Esophagus muscularis mucosa (tissue), 4 donors: Measurements from ENCODE around the gene DCP1A. TPM values are rescaled to one million over a fixed set of nuclear protein-coding genes. Genes with fewer than 3 reads are reported as not detected.
"Not testable (repeated sequence)": the region's sequence is repeated elsewhere in the genome, so short reads cannot be mapped to it uniquely, and the experiment has no call there.

Source experiments
- DNase-seq: peaks from one replicate; pipeline ENCODE4 v3.0.0-alpha.2; 2017; ENCODE audit errors: extremely low spot score
- H3K27ac ChIP-seq, 4 donors: fragments of 200-600 bp; sonication (generic); replicated peaks in 1 of 4; 1 replicate in 3 of 4; 2 replicates in 1 of 4; pipeline ENCODE4 v1.5.1; 2016 to 2019; ENCODE audit warnings: mild to moderate bottlenecking in 1 of 4
- H3K27me3 ChIP-seq, 4 donors: fragments of 200-600 bp; sonication (generic); one replicate each; pipeline versions ENCODE4 v1.5.1 to v1.6.0; 2016 to 2019
- H3K36me3 ChIP-seq, 4 donors: fragments of 200-600 bp; sonication (generic); one replicate each; pipeline ENCODE4 v1.5.1; 2016 to 2019
- H3K4me1 ChIP-seq, 4 donors: fragments of 200-600 bp; sonication (generic); one replicate each; pipeline ENCODE4 v1.5.1; 2016 to 2019
- H3K4me3 ChIP-seq, 4 donors: fragments of 200-600 bp; sonication (generic); 1 replicate in 2 of 4; 2 replicates in 2 of 4; pipeline ENCODE4 v1.5.1; 2016 to 2019; ENCODE audit warnings: mild to moderate bottlenecking in 4 of 4, moderate library complexity in 1 of 4
- H3K9me3 ChIP-seq, 4 donors: fragments of 200-600 bp; sonication (generic); 1 replicate in 3 of 4; 2 replicates in 1 of 4; pipeline ENCODE4 v1.5.1; 2016 to 2019
- CTCF ChIP-seq, 3 experiments: fragments of 200-600 bp in 2 of 3; fragments of 450-650 bp in 1 of 3; sonication (generic) in 2 of 3; IDR thresholded peaks; one replicate each; pipeline ENCODE4 v1.5.1; 2017 to 2019; ENCODE audit warnings: antibody characterized with exemption in 3 of 3, mild to moderate bottlenecking in 2 of 3, moderate library complexity in 1 of 3
- EP300 ChIP-seq: sonication (generic); formaldehyde crosslinking; IDR thresholded peaks from one replicate; pipeline ENCODE4 v1.6.1; 2017; ENCODE audit warnings: antibody characterized with exemption
- POLR2A ChIP-seq: fragments of 450-650 bp; IDR thresholded peaks from one replicate; pipeline ENCODE4 v1.6.1; 2017; ENCODE audit warnings: antibody characterized with exemption, moderate library complexity, mild to moderate bottlenecking, low read depth
- POLR2AphosphoS5 ChIP-seq, 2 donors: sonication (generic); formaldehyde crosslinking; IDR thresholded peaks; one replicate each; pipeline ENCODE4 v1.6.1; 2017; ENCODE audit warnings: antibody characterized with exemption in 2 of 2
- WGBS: methylation state at CpG from one replicate; pipeline ENCODE4 v1.1.5; 2018; 5-methylcytosine and 5-hydroxymethylcytosine counted together
- intact Hi-C: fragments of 100-400 bp; cut with DNase I; formaldehyde crosslinking; loops from one replicate; pipeline ENCODE4 v1.15.1; 2023
- total RNA-seq, 4 donors: library from RNA; depleted of rRNA; stranded (reverse); fragments of >200 nt; gene quantifications; one replicate each; pipeline versions ENCODE4 v1.1.0 to v1.2.1, GENCODE V29; 2016

The DCP1A gene
- total RNA-seq, 4 donors from 2014 or later: 17.0 to 26.4 (median 20.5) TPM

DNA sequence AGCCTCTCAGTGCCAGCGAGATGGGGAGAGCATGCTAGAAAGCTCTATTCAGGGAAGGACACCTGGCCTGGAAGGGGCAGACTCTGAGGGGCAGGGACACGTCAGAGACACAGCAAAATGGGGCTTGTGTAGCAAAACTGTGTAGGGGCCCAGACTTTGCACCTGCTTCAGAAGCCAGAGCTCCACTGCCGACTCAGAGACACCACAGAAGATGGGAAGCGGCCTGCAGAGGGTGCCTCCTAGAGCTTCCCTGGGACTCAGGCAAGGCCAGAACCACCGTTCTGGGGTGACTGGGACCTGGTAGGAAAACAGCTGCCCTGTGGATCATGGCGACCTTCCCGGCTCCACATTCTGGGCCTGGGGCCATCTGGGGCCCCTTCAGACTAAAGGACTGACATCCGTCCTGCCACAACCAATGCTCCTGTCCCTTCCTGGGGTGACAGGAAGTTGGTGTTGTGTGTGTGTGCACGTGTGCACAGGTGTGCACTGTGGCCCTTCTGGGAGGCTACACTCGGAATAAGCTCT, 74.1 kb downstream of the DCP1A start:
- WGBS: 94% methylated on average over 6 of the region's 10 CpGs
- no peak overlapping the region for H3K27ac ChIP-seq
- intact Hi-C loops: no loop called here

GRCh38 chr3:53269888-53270880, 77.2 kb downstream of the DCP1A start:
- intact Hi-C loops: no loop called here
- Histone ChIP-seq H3K4me1 (peaks cover 23 to 37% (median 30%) of the 10 kb centered on the region in 4 donors), H3K36me3 (no peaks in the 10 kb centered on the region), H3K4me3 (peak overlapping the region in 2 of 4 donors; percentile 4 to 13), H3K9me3 (no peaks in the 10 kb centered on the region), H3K27ac (peak overlapping the region; percentile 85 to 90 (median 88)), H3K27me3 (no peaks in the 10 kb centered on the region)
- WGBS: 18% methylated on average over 6 of the region's 12 CpGs
- peak; percentile 94 for DNase-seq
- TF ChIP-seq POLR2A (no peak), EP300 (no peak), CTCF (IDR thresholded peaks at IDR 0.05) (no peak), POLR2AphosphoS5 (IDR thresholded peaks at IDR 0.05) (peak; percentile 87 to 89)

More for the DNA sequence above, 74.1 kb downstream of the DCP1A start:
- Histone ChIP-seq H3K36me3 (no peaks in the 10 kb centered on the region), H3K4me3 (no peak overlapping the region), H3K4me1 (peaks cover 23 to 37% (median 30%) of the 10 kb centered on the region in 4 donors), H3K27me3 (no peaks in the 10 kb centered on the region), H3K9me3 (no peaks in the 10 kb centered on the region)
- no peak for DNase-seq
- TF ChIP-seq POLR2AphosphoS5 (IDR thresholded peaks at IDR 0.05) (no peak), CTCF (IDR thresholded peaks at IDR 0.05) (no peak), POLR2A (no peak), EP300 (no peak)

DNA sequence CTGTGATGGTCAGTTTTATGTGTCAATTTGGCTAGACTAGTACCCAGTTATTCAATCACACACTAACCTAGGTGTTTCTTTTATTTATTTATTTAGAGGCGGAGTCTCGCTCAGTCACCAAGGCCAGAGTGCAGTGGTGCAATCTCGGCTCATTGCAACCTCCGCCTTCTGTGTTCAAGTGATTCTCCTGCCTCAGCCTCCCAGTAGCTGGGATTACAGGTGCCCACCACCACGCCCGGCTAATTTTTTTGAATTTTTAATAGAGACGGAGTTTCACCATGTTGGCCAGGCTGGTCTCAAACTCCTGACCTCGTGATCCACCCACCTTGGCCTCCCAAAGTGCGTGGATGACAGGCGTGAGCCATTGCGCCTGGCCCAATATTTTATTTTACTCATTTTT, 78.2 kb downstream of the DCP1A start:
- WGBS: 97% methylated on average over 11 of the region's 11 CpGs
- H3K27me3 ChIP-seq, H3K36me3 ChIP-seq, H3K9me3 ChIP-seq, H3K4me3 ChIP-seq, DNase-seq, intact Hi-C loops: not testable (repeated sequence)
- Histone ChIP-seq H3K27ac (peak overlapping the region; percentile 85 to 90 (median 88)), H3K4me1 (peaks cover 23 to 43% (median 33%) of the 10 kb centered on the region in 4 donors)

- no peak overlapping the region for H3K27ac ChIP-seq
- TF ChIP-seq EP300 (no peak), POLR2A (no peak), POLR2AphosphoS5 (IDR thresholded peaks at IDR 0.05) (no peak), CTCF (IDR thresholded peaks at IDR 0.05) (no peak)
- H3K4me1 ChIP-seq: peaks cover 23 to 43% (median 33%) of the 10 kb centered on the region in 4 donors
- no peaks in the 10 kb centered on the region for H3K9me3 ChIP-seq
- no peak for DNase-seq
- no peak overlapping the region for H3K4me3 ChIP-seq
- intact Hi-C loops: no loop called here
- H3K27me3 ChIP-seq: no peaks in the 10 kb centered on the region
- no peaks in the 10 kb centered on the region for H3K36me3 ChIP-seq
Observed at GRCh38 chr3:53267766-53268165, 79.6 kb downstream of the DCP1A start.

GRCh38 chr3:53264718-53265117, 82.6 kb downstream of the DCP1A start:
- H3K9me3 ChIP-seq: no peaks in the 10 kb centered on the region
- no peak for TF ChIP-seq EP300
- TF ChIP-seq POLR2A: no peak
- no peak for TF ChIP-seq POLR2AphosphoS5 (IDR thresholded peaks at IDR 0.05)
- no peak for TF ChIP-seq CTCF (IDR thresholded peaks at IDR 0.05)
- H3K4me3 ChIP-seq: no peak overlapping the region
- H3K27ac ChIP-seq: no peak overlapping the region
- H3K27me3 ChIP-seq: no peaks in the 10 kb centered on the region
- peaks cover 14 to 25% (median 19%) of the 10 kb centered on the region in 4 donors for H3K4me1 ChIP-seq
- no peak for DNase-seq
- intact Hi-C loops: no loop called here
- H3K36me3 ChIP-seq: no peaks in the 10 kb centered on the region
- 64% methylated on average over 3 of the region's 3 CpGs for WGBS
